HG03575 (cell line): Measurements from ENCODE around the gene EFHD2.
"Not testable (repeated sequence)": the region's sequence is repeated elsewhere in the genome, so short reads cannot be mapped to it uniquely, and the experiment has no call there.

ENCODE experiments used
- ATAC-seq: cut with Tn5 transposase; IDR thresholded peaks from one replicate; pipeline ENCODE4 v1.9.1; 2021; ENCODE audit not compliant: unreplicated experiment, insufficient number of reproducible peaks, low FRiP score; ENCODE audit errors: extremely low read depth

EFHD2 gene

GRCh38 chr1:15426492-15427279 is 17.0 kb downstream of the EFHD2 start:
- no peak for ATAC-seq

GRCh38 chr1:15427280-15427666 is 17.6 kb downstream of the EFHD2 start:
- ATAC-seq, result no peak

GRCh38 chr1:15428252-15428651 is 18.6 kb downstream of the EFHD2 start:
- not testable (repeated sequence) for ATAC-seq

DNA sequence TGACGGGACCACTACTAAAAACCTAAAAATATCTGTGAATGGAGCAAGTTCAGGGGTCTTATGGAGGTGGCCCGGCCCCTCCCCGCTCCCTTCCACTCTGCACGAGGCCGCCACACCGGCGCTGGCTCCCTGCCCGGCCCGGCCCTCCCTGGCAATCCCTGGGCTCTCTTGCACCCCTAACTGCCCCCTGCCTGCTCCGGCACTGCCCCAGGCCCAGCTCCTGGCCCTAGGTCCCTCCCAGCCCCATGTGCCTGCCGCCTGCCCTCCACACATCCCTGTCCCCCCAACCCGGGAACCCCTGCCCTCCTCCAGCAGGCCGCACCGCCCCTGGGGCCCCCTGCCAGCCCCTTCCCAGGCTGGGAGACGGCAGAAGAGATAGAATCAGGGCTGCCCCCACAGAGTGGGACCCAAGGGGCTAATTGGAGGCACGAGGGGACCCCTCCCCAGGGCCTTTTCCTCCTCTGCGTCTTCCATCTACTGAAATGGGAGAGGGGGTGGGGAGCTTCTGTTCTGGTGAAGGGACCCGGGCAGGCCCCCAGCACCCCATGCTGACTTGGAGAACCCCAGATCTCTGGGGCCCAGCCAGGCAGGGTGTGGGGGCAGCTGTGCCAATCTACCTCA is 19.2 kb downstream of the EFHD2 start:
- ATAC-seq, result no peak

DNA sequence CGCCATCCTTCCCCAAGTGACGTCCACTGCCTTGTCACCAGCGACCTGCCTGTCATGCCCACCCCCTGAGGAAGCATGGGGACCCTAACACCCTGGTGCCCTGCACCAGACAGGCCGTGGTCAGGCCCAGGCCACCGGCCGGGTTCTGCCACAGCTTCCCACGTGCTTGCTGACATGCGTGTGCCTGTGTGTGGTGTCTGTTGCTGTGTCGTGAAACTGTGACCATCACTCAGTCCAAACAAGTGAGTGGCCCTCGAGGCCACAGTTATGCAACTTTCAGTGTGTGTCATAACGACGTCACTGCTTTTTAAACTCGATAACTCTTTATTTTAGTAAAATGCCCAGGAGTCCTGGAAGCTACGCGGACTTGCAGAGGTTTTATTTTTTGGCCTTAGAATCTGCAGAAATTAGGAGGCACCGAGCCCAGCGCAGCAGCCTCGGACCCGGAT is 20.0 kb downstream of the EFHD2 start:
- ATAC-seq, result no peak

DNA sequence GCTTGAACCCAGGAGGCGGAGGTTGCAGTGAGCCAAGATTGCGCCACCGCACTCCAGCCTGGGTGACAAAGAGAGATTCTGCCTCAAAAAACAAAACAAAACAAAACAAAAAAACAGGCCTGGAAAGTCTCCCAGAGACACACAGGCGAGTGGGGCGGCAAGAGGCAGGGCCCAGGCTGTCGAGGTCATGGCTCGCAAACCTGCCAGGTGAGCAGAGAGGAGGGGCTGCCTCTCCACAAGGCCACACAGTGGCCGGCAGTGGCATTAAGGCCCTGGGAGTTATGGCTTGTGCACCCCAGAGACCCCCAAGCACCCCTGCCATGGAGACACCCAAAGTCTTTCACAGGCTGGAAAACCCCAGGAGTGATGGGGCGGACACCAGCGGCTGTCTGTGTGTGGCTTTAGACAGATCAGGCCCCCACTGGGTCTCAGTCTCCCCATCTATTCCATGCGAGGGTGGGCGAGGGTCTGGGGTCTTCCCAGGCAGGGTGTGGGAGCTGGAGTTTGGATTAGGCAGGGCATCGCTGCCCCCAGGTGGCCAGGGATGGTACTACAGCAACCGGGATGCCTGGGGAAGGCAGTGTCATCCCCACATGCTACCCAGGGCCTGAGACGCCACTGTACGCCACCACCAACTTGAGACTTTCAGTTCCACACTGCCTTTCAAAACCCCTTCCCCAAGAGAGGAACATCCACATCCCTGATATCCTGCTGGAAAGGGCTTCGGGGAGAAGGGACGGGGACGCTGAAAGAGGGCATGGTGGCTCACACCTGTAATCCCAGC is 21.3 kb downstream of the EFHD2 start:
- ATAC-seq, result no peak

- ATAC-seq, result no peak
Observed at GRCh38 chr1:15431571-15431948, 21.9 kb downstream of the EFHD2 start.

- no peak for ATAC-seq
Observed at GRCh38 chr1:15432324-15432723, 22.6 kb downstream of the EFHD2 start.

GRCh38 chr1:15433471-15433870 is 23.8 kb downstream of the EFHD2 start:
- ATAC-seq, result no peak

- not testable (repeated sequence) for ATAC-seq
Observed at GRCh38 chr1:15434739-15435138, 25.1 kb downstream of the EFHD2 start.

GRCh38 chr1:15435239-15436077 is 25.8 kb downstream of the EFHD2 start:
- ATAC-seq, result no peak

GRCh38 chr1:15436881-15437442 is 27.3 kb downstream of the EFHD2 start:
- no peak for ATAC-seq

- ATAC-seq, result no peak
Observed at GRCh38 chr1:15439325-15439724, 29.6 kb downstream of the EFHD2 start.

DNA sequence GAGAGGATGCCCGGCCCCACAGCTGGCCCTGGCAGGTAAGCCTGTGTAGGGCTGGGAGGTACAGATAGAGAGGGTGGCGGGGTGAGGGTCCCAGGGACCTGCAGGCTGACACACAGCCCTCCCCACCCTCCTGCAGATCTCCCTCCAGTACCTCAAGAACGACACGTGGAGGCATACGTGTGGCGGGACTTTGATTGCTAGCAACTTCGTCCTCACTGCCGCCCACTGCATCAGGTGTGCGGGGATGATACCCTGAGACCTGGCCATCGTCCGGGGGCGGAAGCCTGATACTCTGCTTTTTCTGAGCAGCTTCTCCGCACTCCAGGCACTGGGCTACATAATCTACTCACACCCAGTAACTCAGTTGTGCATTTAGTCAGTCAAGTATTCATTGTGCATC is 30.7 kb downstream of the EFHD2 start:
- ATAC-seq, result no peak

DNA sequence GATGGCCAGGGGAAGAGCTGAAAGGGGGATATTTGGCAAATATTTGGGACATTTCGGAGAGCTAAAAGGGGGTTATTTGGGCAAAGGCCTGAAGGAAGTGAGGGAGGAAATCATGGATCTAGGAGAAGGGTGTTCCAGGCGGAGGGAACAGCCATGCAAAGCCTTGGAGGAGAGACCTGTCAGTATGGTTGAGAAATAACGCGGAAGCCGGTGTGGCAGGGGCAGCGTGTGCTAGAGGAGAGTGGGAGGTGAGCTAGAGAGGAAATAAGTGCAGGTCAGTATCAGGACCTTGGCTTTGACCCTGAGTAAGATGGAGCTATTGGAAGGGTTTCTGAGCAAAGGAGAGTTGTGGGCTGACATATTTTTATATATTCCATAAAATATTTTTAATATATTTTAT is 31.6 kb downstream of the EFHD2 start:
- ATAC-seq, result no peak

DNA sequence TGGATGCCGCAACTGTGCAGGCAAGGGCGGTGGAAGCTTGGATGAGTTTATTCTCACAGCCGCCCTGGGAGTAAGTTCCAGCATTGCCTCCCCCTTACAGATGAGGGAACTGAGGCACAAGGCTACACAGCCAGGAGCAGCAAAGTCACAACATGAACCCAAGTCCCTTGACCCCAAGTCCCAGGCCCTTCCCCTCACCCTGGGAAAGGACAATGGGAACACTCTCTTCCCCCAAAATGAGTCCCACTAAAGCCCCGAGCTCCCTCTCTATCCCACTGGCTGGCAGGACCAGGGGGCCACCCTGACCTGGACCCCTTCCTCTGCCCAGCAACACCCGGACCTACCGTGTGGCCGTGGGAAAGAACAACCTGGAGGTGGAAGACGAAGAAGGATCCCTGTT is 32.4 kb downstream of the EFHD2 start:
- ATAC-seq, result no peak

DNA sequence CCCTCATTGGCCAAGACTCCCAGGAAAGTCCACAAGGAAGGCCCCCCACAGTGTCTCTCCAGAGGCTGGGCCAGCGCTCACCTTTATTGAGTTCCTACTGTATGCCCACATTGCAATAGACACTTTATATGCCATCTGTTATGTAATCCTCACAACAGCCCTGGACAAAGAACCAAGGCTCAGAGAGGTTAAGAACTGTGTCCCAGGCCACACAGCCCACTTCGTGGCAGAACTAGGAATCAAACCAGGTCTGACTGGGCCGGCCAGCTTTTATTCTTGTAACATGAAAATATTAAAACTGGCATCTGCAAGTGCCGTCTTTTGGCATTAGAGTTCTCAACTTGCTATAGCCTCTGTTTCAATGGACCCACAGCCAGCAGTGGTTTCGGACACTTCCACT is 33.1 kb downstream of the EFHD2 start:
- ATAC-seq, result no peak

DNA sequence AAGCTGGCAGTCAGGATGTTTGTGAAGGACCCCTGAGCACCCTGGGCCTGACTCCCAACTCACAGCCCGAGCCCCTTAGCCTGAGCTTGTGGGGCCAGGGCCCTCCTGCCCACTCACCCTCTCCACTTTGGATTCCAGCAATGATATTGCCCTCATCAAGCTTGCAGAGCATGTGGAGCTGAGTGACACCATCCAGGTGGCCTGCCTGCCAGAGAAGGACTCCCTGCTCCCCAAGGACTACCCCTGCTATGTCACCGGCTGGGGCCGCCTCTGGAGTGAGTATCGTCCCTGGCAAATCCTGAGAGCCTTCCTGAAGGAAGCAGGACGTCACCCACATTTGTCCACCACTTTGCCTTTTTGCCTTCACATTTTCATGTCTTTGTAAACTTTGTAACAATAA is 33.6 kb downstream of the EFHD2 start:
- ATAC-seq, result no peak
